GM18861 (cell line): ENCODE measurements around the gene SIK3.

Experiments
- ATAC-seq: cut with Tn5 transposase; IDR thresholded peaks from one replicate; pipeline ENCODE4 v1.9.1; 2021; ENCODE audit not compliant: unreplicated experiment

Gene SIK3

DNA sequence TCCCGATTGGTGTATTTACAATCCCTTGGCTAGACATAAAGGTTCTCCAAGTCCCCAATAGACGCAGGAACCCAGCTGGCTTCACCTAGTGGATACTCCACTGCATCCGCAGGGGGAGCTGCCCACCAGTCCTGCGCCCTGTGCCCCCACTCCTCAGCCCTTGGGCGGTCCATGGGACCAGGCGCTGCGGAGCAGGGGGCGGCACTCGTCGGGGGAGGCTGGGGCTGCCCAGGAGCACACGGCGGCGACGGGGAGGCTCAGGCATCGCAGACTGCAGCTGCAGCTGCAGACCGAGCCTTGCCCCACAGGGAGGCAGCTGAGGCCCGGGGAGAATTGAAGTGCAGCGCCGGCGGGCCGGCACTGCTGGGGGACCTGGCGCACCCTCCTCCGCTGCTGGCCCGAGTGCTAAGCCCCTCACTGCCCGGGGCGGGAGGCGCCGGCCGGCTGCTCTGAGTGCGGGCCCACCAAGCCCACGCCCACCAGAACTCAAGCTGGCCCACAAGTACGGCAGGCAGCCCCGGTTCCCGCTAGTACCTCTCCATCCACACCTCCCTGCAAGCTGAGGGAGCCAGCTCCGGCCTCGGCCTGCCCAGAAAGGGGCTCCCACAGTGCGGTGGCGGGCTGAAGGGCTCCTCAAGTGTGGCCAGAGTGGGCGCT lies 12.2 kb upstream of the SIK3 start:
- ATAC-seq, result no peak

DNA sequence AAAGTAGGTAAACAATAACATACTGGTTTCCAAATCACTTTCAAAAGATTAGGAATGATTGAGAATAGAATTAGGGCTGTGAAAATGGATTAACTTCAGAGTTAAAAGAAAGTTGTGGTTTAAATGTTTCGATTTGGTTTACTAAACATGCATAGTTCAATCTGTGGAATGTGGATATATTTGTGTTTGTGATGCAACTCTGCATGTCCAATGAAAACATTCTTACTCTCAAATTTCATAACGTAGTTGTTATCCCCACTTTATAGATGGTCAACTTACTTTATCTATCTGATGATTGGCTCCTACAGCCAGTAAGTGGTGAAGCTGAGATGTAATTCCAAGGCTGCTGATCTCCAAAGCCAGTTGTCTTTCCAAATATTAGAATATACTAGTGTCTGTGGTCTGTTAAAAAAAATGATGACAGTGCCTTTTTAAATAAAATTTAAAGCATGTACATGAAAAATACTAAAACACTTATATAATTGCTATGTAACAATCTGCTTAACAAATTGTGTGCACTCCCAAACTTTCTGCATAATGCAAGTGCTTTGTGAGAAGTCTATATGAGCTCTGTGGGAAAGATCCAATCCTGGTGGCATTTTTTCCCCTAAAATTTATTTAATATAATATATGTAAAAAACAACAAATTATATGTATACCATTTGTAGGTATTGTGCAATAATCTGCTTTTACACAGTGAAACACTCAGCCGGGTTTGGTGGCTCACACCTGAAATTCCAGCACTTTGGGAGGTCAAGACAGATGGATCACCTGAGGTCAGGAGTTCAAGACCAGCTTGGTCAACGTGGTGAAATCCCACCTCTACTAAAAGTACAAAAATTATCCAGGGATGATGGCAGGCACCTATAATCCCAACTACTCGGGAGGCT lies 9.7 kb upstream of the SIK3 start:
- no peak for ATAC-seq

- ATAC-seq, result no peak
Observed at GRCh38 chr11:117100556-117100955, 2.3 kb upstream of the SIK3 start.

DNA sequence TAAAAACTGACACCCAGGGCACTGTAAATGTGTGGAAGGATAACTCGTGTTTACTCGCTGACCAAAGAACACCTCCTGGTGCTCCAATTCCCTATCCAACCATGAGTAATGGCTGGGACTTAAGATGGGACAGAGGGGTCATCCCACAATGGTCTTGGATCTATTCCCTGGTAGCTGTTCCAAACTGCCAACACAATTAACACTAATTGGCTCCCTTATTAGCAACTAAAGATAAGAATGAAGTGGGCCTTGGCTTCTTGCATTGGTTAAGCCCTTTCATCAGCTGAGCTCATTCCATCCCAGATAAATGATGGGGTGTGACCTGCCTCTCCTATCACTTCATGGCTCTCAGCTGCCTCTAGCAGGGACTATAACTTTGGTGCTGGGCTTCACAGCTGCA lies 1.5 kb upstream of the SIK3 start:
- no peak for ATAC-seq

GRCh38 chr11:117097389-117098268 lies 599 bp downstream of the SIK3 start:
- ATAC-seq, result peak; percentile 15

DNA sequence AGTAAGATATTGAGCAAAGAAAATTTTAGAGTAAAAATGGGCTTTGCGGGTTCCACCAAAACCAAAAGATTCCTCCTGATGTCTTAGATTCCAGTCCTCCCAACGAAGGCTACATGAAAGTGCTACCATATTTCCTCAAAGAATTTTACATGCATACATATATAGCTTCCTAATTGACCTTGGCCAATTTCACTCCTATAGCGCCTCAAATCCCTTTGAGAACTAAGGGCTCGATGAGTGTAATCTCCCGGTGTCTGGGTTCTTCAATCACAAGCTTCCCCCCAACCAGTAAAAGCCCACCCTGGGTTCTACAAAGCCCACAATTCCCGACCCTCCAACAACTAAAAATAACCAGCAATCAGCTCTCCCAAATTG lies 1.2 kb downstream of the SIK3 start:
- ATAC-seq, result no peak

DNA sequence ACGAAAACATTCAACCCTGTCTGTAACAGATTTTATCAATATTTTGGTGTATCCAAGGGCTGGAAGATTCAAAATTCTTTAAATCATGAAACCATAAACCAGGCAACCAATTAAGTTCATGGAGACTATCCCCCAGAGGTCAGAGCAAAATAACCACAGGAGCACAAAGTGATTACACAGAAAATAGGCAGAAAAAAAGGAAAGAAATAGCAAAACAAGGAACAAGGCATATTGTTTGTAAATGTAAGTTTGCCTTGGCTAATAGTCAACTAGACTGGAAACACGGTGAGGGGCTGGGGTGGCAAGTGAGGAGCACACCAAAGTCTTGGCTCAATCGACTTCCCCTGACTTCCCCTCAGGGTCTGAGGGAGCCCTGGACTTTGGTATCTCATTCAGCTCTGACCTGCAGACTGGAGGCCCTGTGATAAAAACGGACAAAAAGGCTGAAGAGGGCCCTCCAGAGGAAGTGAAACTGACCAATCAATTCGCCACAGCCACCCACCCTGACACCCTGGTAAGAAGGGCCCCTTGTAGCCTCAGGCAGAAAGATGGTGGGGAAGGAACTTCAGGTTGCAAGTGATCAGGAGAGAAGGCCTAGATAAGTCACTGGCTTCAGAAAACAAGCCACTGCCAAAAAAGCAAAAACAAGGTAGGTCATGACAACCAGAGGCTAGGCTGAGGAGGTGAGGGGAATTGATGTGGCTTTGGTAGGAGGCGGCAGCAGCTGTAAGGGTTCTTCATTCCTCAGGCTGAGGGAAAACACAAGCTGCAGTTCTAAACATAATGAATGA lies 1.8 kb downstream of the SIK3 start:
- ATAC-seq, result peak; percentile 35

- ATAC-seq, result no peak
Observed at GRCh38 chr11:117095284-117096161, 2.7 kb downstream of the SIK3 start.

- no peak for ATAC-seq
Observed at GRCh38 chr11:117094776-117095175, 3.5 kb downstream of the SIK3 start.

GRCh38 chr11:117092951-117093590 lies 5.2 kb downstream of the SIK3 start:
- ATAC-seq, result peak; percentile 33

- no peak for ATAC-seq
Observed at GRCh38 chr11:117091753-117092477, 6.3 kb downstream of the SIK3 start.

GRCh38 chr11:117090111-117090706 lies 8.0 kb downstream of the SIK3 start:
- no peak for ATAC-seq

GRCh38 chr11:117089685-117090084 lies 8.5 kb downstream of the SIK3 start:
- no peak for ATAC-seq

DNA sequence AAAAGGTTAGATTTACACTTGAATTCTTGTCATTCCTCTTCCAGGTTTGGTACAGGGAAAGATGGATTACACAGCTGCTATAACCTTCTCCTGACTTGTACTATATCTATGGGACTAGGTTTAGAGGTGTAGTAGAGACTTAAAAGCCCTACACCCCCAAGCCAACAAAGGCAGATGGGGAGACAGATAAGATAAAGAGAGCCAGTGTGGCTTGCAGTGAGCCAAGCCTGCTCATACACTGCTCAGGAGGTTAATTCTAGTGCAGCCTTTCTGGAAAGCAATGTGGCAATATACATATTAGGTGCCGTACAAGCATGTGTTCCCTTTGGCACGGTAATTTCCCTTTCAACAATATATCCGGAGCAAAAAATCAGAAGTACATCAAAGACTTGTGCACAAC lies 10.8 kb downstream of the SIK3 start:
- ATAC-seq, result no peak

DNA sequence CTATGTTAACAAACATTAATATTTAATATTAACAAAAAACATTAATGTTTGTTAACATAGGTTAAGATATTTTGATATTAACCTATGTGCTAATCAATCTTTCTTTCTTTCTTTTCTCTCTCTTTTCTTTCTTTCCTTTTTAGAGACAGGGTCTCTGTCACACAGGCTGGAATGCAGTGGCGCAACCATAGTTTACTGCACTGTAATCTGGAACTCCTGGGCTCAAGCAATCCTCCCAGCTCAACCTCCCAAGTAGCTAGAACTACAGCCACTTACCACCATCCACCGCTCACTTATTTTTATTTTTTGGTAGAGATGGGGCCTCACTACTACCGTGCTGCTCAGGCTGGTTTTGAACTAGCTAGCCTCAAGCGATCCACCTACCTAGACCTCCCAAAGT lies 13.2 kb downstream of the SIK3 start:
- no peak for ATAC-seq

DNA sequence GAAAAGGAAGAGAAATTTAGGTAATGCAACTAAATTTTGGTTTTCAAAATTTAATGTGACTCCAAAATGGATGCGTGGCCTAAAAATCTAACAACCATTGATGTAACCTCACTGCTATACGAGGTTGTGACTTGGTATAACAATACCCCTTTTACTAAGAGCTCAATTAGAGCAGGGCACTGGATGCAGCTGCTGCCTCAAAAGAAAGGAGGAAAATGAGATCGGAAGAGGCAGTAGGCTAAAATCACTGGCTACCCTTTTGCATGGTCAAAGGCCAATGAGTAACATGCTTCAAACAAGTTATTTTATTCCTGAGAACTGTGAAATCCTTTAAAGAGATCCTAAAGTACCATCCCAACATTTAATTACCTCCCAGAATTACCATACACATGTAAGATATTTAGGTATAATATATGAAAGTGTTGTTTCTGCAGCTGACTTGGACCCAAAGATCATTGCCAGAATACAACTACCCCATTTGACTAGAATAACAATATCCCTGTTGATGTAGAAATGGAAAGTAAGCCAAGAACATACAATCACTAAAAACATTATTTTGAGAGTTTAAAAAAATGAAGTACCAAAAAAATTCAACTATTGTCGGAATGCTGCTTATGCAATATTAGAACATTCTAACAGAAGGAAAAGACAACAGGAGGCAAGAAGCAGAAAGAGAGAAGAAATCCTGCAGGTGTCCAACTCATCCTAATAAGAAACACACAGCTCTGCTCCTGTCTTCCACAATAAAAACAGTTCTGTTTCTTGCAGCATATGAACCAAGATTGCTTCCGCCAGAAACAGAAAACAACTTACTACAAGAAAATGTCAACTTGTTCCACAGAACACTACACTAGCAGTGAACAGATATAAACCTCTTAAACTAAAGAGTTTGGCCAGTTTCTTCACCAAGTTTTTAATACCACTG lies 15.0 kb downstream of the SIK3 start:
- ATAC-seq, result no peak

DNA sequence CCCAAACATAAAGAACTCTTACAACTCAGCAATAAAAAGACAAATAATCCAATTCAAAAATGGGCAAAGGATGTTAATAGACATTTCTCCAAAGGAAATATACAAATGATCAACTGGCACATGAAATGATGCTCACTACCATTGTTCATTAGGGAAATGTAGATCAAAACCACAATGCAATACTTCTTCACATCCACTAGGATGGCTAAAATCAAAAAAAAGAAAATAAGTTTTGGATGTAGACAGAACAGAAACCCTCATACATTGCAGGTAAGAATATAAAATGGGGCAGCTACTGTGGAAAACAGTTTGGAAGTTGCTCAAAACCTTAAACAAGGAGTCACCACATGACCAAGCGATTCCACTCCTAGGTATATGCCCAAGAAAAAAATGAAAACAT lies 16.3 kb downstream of the SIK3 start:
- ATAC-seq, result no peak
